Large intestine (tissue), 3 donors: ENCODE measurements around the gene HLA-DMB. TPM values are rescaled to one million over a fixed set of nuclear protein-coding genes. Genes with fewer than 3 reads are reported as not detected.

Experiments used
- DNase-seq, 2 donors: peaks; one replicate each; pipeline versions ENCODE4 v3.0.0 to v3.0.0-alpha.2; 2013
- H3K27ac ChIP-seq: one replicate; pipeline ENCODE4 v1.5.1; 2013; ENCODE audit warnings: low read length
- H3K27me3 ChIP-seq: 2 replicates; pipeline ENCODE4 v1.6.1; 2013; ENCODE audit warnings: low read length; ENCODE audit not compliant: control insufficient read depth, insufficient read depth
- H3K36me3 ChIP-seq: 2 replicates; pipeline ENCODE4 v1.6.1; 2013; ENCODE audit warnings: low read length; ENCODE audit not compliant: control insufficient read depth, insufficient read depth
- H3K4me1 ChIP-seq: one replicate; pipeline ENCODE4 v1.6.1; 2013; ENCODE audit warnings: low read length; ENCODE audit not compliant: control insufficient read depth, insufficient read depth
- H3K4me3 ChIP-seq: one replicate; pipeline ENCODE4 v1.5.1; 2013; ENCODE audit warnings: low read length
- H3K9me3 ChIP-seq: one replicate; pipeline ENCODE4 v1.6.1; 2013; ENCODE audit warnings: mild to moderate bottlenecking, low read depth, low read length, moderate library complexity; ENCODE audit not compliant: control insufficient read depth
- WGBS: methylation state at CpG from one replicate; pipeline ENCODE4 v1.1.5; 2013; ENCODE audit warnings: low lambda C conversion rate; ENCODE audit not compliant: insufficient coverage; 5-methylcytosine and 5-hydroxymethylcytosine counted together
- polyA plus RNA-seq: library from polyadenylated mRNA; unstranded; fragments of 120-200 nt; gene quantifications from one replicate; pipeline ENCODE4 v1.2.1, GENCODE V29; 2013

Gene HLA-DMB
- polyA plus RNA-seq, 1 donor, result 23.9 TPM

DNA sequence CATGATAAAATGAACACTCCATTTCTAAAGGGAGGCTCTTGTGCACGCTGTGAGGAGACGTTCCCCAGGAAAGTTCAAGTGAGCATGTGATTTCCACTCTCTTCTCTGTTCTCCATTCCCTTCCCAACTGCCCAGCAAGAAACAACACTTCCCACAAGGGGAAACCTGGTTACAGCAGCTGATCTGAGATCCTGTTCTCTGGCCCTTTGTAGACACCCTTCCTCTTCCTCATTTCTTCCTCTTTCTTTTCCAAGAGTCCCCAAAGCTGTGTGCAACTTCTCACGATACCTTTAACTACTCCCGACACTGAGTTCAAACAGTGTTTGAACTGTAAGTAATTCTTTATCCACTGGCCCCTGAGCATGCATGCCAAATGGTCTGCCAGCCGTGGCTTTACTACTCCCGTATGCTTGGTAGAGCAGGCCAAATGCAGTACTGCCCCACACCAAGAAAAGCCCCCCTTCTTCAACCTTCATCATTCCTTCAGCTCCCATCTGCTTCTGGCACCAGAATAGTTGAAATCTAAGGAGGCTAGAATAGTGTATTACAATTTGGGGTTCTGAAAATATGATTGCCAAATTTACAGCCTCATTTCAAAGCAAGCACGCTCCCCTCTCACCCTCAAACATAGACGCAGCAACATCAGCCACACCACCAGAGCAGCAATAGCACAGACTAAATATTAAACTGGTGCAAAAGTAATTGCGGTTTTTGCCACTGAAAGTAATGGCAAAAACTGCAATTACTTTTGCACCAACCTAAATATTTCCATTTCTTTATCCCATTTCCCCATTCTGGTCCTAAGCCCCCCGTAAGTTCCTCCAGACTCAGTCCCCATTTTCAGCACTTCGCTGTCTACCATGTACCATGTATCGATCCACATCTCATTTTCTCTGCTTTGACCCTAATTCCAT lies 4.3 kb downstream of the HLA-DMB start:
- Histone ChIP-seq H3K27me3 (peaks cover 37% of the 10 kb centered on the region), H3K4me3 (no peak overlapping the region), H3K36me3 (no peaks in the 10 kb centered on the region), H3K9me3 (no peaks in the 10 kb centered on the region), H3K4me1 (no peaks in the 10 kb centered on the region), H3K27ac (no peak overlapping the region)
- 96% methylated on average over 5 of the region's 12 CpGs for WGBS
- no peak for DNase-seq

DNA sequence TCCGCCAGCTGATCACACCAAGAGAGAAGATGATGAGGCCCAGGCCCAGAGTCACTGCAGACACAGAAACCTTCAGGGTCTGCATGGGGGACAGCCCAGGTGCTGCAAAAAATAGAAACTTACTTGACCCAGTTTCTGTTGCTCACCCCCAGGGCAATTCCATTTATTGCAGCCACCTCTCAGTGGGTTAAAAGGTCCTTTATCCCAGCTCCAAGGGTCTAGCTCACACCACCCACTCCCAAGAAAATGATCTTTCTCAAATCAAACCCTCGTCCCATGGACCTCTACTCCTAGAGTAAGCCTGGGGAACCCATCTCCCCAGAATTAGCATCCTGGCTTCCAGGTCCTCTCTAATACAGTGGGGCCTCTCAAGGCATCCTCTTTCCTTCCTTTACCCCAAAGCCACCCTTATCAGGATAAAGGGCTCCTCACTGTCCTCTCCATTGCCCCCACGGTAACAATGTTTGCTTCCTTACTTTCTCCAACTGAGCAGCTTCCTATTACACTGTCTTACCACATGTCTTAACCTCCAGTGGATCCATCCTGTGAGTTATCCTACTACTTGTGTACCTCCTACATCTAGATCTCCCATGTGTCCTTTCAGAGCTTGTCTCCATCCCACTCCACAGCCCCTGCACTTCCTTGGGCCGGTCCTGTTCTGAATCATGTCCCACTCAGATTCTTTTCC lies 5.1 kb downstream of the HLA-DMB start:
- no peaks in the 10 kb centered on the region for H3K9me3 ChIP-seq
- WGBS, result 100% methylated on average over 1 of the region's 4 CpGs
- DNase-seq, result no peak
- no peak overlapping the region for H3K27ac ChIP-seq
- no peaks in the 10 kb centered on the region for H3K36me3 ChIP-seq
- H3K4me3 ChIP-seq, result no peak overlapping the region
- no peaks in the 10 kb centered on the region for H3K4me1 ChIP-seq
- peaks cover 37% of the 10 kb centered on the region for H3K27me3 ChIP-seq

DNA sequence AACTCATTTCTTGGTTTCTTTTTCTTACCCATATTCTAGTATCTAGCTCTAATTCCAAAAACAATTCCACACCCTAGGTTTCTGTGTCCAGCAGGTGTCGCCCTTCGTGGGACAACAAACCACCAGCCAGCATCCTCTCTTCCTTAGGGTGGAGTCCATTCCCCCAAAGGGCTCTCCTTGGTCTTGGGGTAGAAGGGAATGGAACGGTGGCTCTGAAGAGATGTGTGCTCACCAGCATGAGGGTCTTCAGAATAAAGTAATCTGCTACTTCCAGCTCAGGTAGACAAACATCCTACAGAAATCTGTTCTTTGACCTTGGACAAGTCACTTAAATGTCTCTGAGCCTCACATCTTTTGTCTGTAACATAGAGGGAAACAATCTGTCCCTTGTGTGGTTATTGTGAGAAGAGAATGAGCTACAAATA lies 7.2 kb downstream of the HLA-DMB start:
- Histone ChIP-seq H3K4me1 (no peaks in the 10 kb centered on the region), H3K36me3 (no peaks in the 10 kb centered on the region), H3K4me3 (no peak overlapping the region), H3K27me3 (peaks cover 32% of the 10 kb centered on the region), H3K9me3 (no peaks in the 10 kb centered on the region), H3K27ac (no peak overlapping the region)
- DNase-seq, result peak; percentile 40 to 56
- WGBS, result no CpG with 5 or more reads among the region's 3 CpGs

DNA sequence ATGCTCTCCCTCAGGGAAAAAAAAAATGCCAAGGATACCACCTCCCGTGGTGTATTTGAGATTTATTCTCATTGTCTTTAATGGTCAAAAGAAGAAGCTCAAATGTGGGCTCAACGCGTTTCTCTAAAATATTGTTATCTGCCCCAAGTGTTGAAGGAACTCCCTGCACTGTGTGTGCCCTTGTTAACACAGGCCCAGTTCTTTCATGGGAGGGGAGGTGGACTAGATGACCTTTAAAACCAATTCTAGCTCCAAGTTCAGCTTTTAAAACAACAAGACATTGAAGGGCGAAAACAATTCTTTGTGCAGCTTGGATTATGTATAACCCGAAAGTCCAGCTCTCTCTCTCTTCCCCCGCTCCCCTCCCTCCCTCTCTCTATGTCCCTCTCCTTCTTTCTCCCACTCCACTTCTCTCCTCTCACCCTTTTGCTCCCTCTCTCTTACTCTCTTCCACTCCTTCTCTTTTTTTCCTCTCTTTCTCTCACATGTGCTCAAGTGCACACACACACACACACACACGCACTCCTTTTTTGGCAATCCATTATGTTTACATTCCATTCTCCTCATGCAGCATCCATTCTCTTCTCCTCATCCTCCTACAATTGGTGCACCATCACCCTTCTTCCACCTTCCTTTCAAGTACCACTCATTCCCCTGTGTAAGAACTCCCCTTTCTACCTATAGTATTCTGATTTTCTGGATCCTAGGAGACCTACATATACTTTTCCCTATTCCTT lies 8.5 kb downstream of the HLA-DMB start:
- H3K4me3 ChIP-seq, result no peak overlapping the region
- WGBS, result 73% methylated on average over 4 of the region's 7 CpGs
- H3K36me3 ChIP-seq, result no peaks in the 10 kb centered on the region
- peaks cover 23% of the 10 kb centered on the region for H3K27me3 ChIP-seq
- no peaks in the 10 kb centered on the region for H3K4me1 ChIP-seq
- H3K9me3 ChIP-seq, result no peaks in the 10 kb centered on the region
- H3K27ac ChIP-seq, result no peak overlapping the region
- DNase-seq, result no peak

DNA sequence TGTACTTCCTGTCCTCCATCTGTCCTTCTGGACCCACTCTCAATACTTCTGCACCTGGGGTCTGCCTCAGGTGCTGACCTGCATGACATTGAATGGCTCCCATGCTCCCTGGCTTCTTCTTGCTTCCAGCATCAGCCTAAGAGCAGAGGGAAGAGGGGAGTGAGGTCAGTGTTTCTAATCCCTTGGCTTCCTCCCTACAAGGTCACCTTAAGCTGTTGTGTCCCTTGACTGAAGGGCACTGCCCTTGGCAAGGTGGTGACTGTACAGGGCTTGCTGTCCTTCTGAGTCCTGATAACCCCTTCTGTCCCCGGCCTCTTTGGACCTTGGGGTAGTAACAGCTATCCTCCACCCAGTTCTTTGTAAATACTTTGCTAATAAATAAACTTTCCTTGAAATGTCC lies 9.6 kb downstream of the HLA-DMB start:
- H3K4me1 ChIP-seq, result no peaks in the 10 kb centered on the region
- H3K36me3 ChIP-seq, result no peaks in the 10 kb centered on the region
- no peak overlapping the region for H3K4me3 ChIP-seq
- DNase-seq, result no peak
- peaks cover 14% of the 10 kb centered on the region for H3K27me3 ChIP-seq
- WGBS, result no CpG with 5 or more reads among the region's 1 CpG
- H3K9me3 ChIP-seq, result no peaks in the 10 kb centered on the region
- H3K27ac ChIP-seq, result no peak overlapping the region

DNA sequence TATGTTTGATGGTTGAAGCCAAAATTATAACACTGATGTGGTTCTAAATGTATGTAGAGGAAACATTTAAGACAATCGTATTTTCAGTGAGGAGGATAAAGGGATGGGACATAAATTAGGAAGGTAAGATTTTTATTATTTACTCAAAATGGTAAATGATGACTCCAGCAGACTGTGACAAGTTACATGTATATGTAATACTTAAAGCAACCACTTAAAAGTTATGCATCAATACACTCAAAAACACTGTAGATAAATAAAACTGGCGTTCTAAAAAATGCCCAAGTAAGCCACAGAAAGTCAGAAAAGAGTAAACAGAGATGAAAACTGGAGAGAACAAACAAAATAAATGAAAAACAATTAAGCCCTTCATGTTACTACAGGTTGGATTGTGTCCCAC lies 18.7 kb downstream of the HLA-DMB start:
- no peak for DNase-seq
- Histone ChIP-seq H3K9me3 (no peaks in the 10 kb centered on the region), H3K36me3 (no peaks in the 10 kb centered on the region), H3K27ac (no peak overlapping the region), H3K4me3 (no peak overlapping the region), H3K27me3 (no peaks in the 10 kb centered on the region), H3K4me1 (no peaks in the 10 kb centered on the region)
- WGBS, result 100% methylated on average over 2 of the region's 2 CpGs

DNA sequence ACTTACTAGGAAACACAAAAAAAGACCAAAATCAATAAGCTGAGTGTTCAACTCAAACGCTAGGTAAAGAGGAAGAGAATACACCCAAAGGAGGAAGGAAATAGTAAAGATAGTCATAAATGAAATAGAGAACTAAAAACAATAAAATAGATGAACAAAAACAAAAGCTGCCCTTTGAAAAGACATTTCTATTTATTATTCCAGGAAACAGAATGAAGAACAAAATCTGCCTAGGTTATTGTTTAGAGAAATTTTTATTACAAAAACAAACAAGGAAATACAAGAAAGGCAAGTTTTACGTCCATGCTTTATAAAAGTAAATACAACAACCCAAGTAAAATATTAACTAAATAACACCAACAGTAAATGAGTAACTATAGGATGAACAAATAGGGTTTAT lies 20.1 kb downstream of the HLA-DMB start:
- Histone ChIP-seq H3K4me3 (no peak overlapping the region), H3K27me3 (no peaks in the 10 kb centered on the region), H3K27ac (no peak overlapping the region), H3K4me1 (no peaks in the 10 kb centered on the region), H3K9me3 (no peaks in the 10 kb centered on the region), H3K36me3 (no peaks in the 10 kb centered on the region)
- 0% methylated on average over 1 of the region's 2 CpGs for WGBS
- no peak for DNase-seq

DNA sequence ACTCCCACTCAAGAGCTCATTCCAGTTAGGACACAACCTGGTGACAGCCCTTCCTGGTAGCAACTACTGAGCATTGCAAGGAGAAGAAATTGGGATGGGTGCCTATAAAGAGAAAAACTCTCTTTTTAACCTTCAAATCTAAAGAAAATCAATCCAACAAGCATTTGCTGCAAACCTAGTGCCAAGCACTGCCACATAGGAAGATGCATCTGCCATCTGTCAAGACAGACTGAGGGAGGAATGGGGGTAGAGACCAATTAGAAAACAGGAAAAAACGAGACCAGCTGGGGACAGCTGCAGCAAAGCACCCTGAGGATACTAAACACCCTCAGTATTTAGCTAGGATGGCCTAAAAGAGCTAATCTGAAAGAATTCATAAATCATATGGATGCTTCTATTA lies 27.9 kb downstream of the HLA-DMB start:
- no peaks in the 10 kb centered on the region for H3K9me3 ChIP-seq
- H3K4me1 ChIP-seq, result no peaks in the 10 kb centered on the region
- H3K27me3 ChIP-seq, result peaks cover 2% of the 10 kb centered on the region
- DNase-seq, result no peak
- H3K36me3 ChIP-seq, result no peaks in the 10 kb centered on the region
- H3K27ac ChIP-seq, result no peak overlapping the region
- H3K4me3 ChIP-seq, result no peak overlapping the region
- no CpG with 5 or more reads among the region's 1 CpG for WGBS

DNA sequence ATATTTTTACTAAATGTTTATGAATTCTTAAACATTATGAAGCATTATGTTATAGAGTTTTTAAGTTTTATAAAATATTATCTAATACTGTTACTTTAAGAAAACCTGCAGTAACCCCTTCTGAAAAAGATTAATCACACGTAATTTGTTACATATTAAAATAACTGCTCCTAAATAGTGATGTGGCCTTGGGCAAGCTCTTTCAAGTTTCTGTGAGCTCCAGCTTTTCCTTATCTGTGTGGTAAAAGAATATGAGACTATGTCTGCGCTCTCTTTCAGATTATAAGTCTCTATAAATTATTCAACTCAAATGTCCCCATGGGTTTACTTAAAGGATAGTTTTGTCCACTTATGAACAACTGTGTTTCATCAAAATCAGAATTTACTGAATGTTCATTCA lies 31.9 kb downstream of the HLA-DMB start:
- Histone ChIP-seq H3K4me3 (no peak overlapping the region), H3K9me3 (no peaks in the 10 kb centered on the region), H3K27ac (no peak overlapping the region), H3K36me3 (no peaks in the 10 kb centered on the region), H3K27me3 (no peaks in the 10 kb centered on the region), H3K4me1 (no peaks in the 10 kb centered on the region)
- WGBS, result no CpG with 5 or more reads among the region's 2 CpGs
- no peak for DNase-seq

DNA sequence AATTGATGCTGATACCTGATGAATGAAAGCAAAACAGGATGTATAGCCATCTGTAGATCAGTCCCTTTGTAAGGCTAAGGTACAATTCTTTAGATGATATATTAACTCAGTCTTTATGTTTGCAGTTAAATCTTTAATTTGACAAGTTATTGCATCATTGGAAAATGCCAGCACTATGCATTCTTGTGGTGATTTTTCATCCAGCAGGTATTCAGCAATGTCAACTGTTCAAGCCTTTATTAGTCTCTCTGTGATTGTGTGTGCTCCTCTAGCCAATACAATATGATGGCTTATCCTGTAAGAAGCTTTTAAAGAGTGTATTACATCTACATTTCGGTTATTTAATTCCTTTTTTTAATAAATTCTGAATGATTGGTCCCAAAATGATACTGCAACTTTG lies 34.3 kb downstream of the HLA-DMB start:
- H3K4me1 ChIP-seq, result no peaks in the 10 kb centered on the region
- no peaks in the 10 kb centered on the region for H3K36me3 ChIP-seq
- H3K4me3 ChIP-seq, result no peak overlapping the region
- WGBS, result 73% methylated on average over 1 of the region's 1 CpG
- DNase-seq, result no peak
- no peaks in the 10 kb centered on the region for H3K9me3 ChIP-seq
- no peaks in the 10 kb centered on the region for H3K27me3 ChIP-seq
- H3K27ac ChIP-seq, result no peak overlapping the region
